RCC 7860 (cell line): Measurements from ENCODE around the gene HLA-DRA.
"Not testable (repeated sequence)": the region's sequence is repeated elsewhere in the genome, so short reads cannot be mapped to it uniquely, and the experiment has no call there.

Source experiments
- DNase-seq: peaks from one replicate; pipeline ENCODE4 v3.0.0-alpha.2; 2015; ENCODE audit warnings: low spot score
- FAIRE-seq: peaks from 2 replicates; lab custom pipeline; 2012; peaks lifted over from hg19 to GRCh38; lab: Jason Lieb, UNC

Gene HLA-DRA

GRCh38 chr6:32473376-32474348, 34.0 kb downstream of the HLA-DRA start:
- FAIRE-seq, DNase-seq: not testable (repeated sequence)

- FAIRE-seq (no peak), DNase-seq (no peak)
Observed at GRCh38 chr6:32475392-32476206, 35.9 kb downstream of the HLA-DRA start.

- no peak for FAIRE-seq
- DNase-seq, result no peak
Observed at GRCh38 chr6:32483968-32484613, 44.4 kb downstream of the HLA-DRA start.

- FAIRE-seq (no peak), DNase-seq (no peak)
Observed at GRCh38 chr6:32484614-32484998, 44.9 kb downstream of the HLA-DRA start.

GRCh38 chr6:32488083-32488482, 48.4 kb downstream of the HLA-DRA start:
- no peak for FAIRE-seq
- DNase-seq, result no peak

- no peak for FAIRE-seq
Observed at GRCh38 chr6:32491700-32492099, 52.0 kb downstream of the HLA-DRA start.

GRCh38 chr6:32492351-32492750, 52.7 kb downstream of the HLA-DRA start:
- DNase-seq (no peak), FAIRE-seq (no peak)

More at GRCh38 chr6:32491700-32492099, 52.0 kb downstream of the HLA-DRA start:
- no peak for DNase-seq
